ENCODE data around the gene KNDC1.
A peak's percentile ranks its signal among the peaks of the same experiment; 100 is the strongest.

KNDC1 gene

DNA sequence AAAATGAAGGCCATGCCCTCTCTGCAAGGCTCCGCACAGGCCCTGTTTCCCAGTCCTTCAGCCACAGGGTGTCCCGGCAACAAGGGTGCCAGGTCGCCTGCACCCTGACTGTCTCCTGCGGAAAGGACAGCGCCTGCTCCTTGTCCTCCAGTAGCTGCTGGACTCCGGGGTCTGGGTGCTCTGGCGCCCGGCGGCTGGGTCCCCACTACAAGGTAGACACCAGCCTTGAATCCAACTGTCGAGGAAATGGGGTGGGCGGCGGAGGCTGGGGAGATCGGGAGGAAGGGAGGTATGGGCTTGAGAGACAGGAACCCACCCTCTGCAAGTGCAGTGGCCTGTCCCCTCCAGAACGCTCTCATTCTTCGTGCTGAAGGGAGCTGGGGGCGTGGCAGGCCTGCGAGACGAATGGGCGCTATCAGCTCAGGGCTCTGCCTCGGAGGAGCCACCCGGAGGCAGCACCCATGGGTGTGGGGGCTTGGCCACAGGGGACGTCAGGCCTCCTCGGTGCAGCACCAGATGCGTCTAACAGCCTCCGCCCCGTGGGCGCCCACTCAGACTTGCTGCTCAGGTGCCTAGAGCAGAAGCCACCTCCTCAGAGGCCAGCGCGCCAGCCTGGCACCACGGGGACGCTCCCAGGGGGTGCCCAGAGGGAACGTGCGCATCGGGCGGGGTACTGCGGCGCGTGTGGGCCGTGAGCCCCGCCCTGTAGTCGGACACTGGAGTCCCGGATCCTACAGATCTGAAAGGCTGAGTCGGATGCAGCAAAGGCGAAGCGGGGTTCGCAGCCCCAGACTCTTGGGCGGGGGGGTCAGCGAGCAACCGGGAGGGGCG, 101.1 kb downstream of the KNDC1 start:
- no peak for TF ChIP-seq FOXP2 (optimal IDR thresholded peaks at IDR 0.05; ENCODE audit: borderline replicate concordance, extremely low read depth, extremely low read length, insufficient read depth)
- TF ChIP-seq POLR2AphosphoS5 (IDR thresholded peaks at IDR 0.05; ENCODE audit: low read depth, low read length) = no peak
- no peak for TF ChIP-seq SIN3A (IDR thresholded peaks at IDR 0.05; ENCODE audit: borderline replicate concordance, insufficient read depth, low read length)
- no peak for TF ChIP-seq REST (IDR thresholded peaks at IDR 0.05; ENCODE audit: insufficient read depth in 1 of 2, low read depth in 2 of 2, low read length in 2 of 2)
- TF ChIP-seq TAF1 (IDR thresholded peaks at IDR 0.05; ENCODE audit: borderline replicate concordance, insufficient read depth, low read length) = no peak

GRCh38 chr10:133261726-133262325, 101.8 kb downstream of the KNDC1 start:
- no peak for TF ChIP-seq TAF1 (IDR thresholded peaks at IDR 0.05; ENCODE audit: borderline replicate concordance, insufficient read depth, low read length)
- peak; percentile 14 for TF ChIP-seq FOXP2 (optimal IDR thresholded peaks at IDR 0.05; ENCODE audit: borderline replicate concordance, extremely low read depth, extremely low read length, insufficient read depth)

- TF ChIP-seq REST (IDR thresholded peaks at IDR 0.05; ENCODE audit: insufficient read depth in 1 of 2, low read depth in 2 of 2, low read length in 2 of 2) (no peak), SIN3A (IDR thresholded peaks at IDR 0.05; ENCODE audit: borderline replicate concordance, insufficient read depth, low read length) (no peak), TAF1 (IDR thresholded peaks at IDR 0.05; ENCODE audit: borderline replicate concordance, insufficient read depth, low read length) (no peak), FOXP2 (optimal IDR thresholded peaks at IDR 0.05; ENCODE audit: borderline replicate concordance, extremely low read depth, extremely low read length, insufficient read depth) (no peak), POLR2AphosphoS5 (IDR thresholded peaks at IDR 0.05; ENCODE audit: low read depth, low read length) (no peak)
These were observed 102.7 kb downstream of the KNDC1 start for GRCh38 chr10:133262696-133263095.

DNA sequence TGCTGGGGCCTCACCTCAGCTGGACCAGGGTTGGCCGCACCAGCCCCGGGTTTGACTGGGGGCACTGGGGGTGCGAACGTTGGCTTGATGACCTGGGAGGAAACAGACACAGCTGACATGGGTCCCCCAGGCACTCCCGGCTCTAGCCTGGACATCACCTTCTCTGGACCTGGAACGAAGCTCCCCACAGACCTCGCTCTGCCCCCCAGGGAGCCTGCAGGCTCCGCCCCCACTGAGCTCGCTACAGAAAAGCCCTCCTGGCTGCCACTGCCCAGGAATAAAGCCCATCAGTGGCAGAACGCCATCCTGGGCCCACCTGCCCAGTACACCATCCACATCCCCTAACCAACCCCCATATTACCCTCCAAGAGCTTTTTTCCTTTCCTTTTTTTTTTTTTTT, 103.7 kb downstream of the KNDC1 start:
- TF ChIP-seq FOXP2 (optimal IDR thresholded peaks at IDR 0.05; ENCODE audit: borderline replicate concordance, extremely low read depth, extremely low read length, insufficient read depth) (no peak), TAF1 (IDR thresholded peaks at IDR 0.05; ENCODE audit: borderline replicate concordance, insufficient read depth, low read length) (no peak), POLR2AphosphoS5 (IDR thresholded peaks at IDR 0.05; ENCODE audit: low read depth, low read length) (no peak), REST (IDR thresholded peaks at IDR 0.05; ENCODE audit: insufficient read depth in 1 of 2, low read depth in 2 of 2, low read length in 2 of 2) (no peak), SIN3A (IDR thresholded peaks at IDR 0.05; ENCODE audit: borderline replicate concordance, insufficient read depth, low read length) (no peak)

- TF ChIP-seq SIN3A (IDR thresholded peaks at IDR 0.05; ENCODE audit: borderline replicate concordance, insufficient read depth, low read length) (no peak), FOXP2 (optimal IDR thresholded peaks at IDR 0.05; ENCODE audit: borderline replicate concordance, extremely low read depth, extremely low read length, insufficient read depth) (no peak), POLR2AphosphoS5 (IDR thresholded peaks at IDR 0.05; ENCODE audit: low read depth, low read length) (no peak), REST (IDR thresholded peaks at IDR 0.05; ENCODE audit: insufficient read depth in 1 of 2, low read depth in 2 of 2, low read length in 2 of 2) (no peak), TAF1 (IDR thresholded peaks at IDR 0.05; ENCODE audit: borderline replicate concordance, insufficient read depth, low read length) (no peak)
These were observed 104.4 kb downstream of the KNDC1 start for GRCh38 chr10:133264461-133264860.
